GM19025 (cell line): ENCODE data around the gene UTRN.

Experiments
- ATAC-seq: cut with Tn5 transposase; IDR thresholded peaks from one replicate; pipeline ENCODE4 v1.9.1; 2021; ENCODE audit warnings: mild to moderate bottlenecking, low read depth, moderate library complexity; ENCODE audit not compliant: unreplicated experiment

The UTRN gene

DNA sequence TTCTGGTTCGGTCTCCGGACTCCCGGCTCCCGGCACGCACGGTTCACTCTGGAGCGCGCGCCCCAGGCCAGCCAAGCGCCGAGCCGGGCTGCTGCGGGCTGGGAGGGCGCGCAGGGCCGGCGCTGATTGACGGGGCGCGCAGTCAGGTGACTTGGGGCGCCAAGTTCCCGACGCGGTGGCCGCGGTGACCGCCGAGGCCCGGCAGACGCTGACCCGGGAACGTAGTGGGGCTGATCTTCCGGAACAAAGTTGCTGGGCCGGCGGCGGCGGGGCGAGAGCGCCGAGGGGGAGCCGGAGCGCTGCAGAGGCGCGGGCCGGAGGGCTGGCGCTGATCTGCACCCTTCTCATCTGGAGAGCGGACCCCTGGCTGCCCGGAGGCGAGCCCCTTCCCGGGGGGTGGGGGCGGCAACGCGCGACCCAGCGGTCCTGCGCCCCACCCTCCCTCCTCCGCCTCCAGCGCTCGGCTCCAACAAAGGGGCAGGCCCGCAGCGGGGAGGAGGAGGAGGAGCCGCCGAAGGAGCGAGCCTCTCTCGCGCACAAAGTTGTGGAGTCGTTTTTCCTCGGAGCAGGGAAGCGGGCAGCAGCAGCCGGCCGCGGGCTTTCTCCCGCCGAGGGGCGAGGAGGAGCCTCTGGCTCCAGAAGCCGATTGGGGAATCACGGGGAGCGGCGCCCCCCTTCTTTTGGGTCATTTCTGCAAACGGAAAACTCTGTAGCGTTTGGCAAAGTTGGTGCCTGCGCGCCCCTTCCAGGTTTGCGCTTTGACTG lies at the start of gene UTRN:
UTRN (plus strand) TSS at position 553 of the 765 bp plus-strand sequence. CDS start 6,494 bp downstream, outside the sequence.
- ATAC-seq, result peak; percentile 58

DNA sequence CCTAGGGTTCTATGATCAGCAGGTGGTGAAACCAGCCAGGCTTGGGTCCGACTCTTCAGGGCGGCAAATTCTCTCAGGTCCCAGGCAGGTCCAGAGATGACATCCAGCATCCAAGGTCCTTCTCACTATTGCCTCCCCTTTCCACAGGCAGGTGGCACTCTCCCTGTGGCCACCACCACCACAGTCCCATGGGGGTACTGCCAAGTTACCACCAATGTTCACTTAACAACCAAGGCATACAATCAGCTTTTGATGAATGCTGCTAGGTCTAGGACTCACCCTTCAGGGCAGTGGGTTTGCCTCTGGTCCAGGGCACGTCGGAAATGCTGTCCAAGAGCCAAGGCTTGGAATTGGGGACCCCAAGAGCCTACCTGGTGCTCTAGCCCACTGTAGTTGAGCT lies 40.4 kb upstream of the UTRN start:
- no peak for ATAC-seq

DNA sequence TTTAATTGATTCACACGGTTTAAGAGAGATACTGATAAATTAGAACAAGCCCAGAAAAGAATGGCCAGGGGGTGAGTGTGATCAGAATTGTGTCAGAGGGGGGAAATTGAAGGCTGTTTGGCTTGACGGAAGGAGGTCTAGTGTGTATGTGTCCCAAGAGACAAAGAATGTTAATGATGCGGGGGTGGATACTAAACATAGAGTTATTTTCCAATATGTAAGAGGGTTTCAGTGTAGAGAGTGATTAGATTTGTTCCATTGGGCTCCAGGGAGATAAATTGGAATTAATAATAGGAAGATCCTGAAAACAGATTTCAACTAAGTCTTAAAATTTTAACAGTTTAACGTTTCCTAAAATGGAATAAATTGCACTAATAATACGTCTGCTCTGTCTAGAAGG lies 38.1 kb upstream of the UTRN start:
- no peak for ATAC-seq

DNA sequence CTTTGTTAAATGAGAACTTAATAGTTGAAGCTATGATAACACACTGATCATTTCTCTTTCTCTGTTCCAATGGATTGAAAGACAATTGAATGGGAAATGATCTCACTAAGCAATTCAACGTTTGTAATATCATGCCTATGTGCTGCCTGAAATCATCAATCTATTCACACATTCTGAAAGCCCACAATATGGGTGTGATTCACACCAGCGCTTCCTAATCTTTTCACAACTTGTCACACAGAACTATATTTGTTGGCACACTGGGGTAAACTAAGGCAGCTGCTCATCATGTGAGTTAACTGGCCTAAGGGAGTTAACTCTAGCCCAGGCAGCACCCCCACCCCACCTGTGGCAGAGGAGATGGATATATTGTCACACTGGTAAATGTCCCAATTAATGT lies 37.1 kb upstream of the UTRN start:
- no peak for ATAC-seq

DNA sequence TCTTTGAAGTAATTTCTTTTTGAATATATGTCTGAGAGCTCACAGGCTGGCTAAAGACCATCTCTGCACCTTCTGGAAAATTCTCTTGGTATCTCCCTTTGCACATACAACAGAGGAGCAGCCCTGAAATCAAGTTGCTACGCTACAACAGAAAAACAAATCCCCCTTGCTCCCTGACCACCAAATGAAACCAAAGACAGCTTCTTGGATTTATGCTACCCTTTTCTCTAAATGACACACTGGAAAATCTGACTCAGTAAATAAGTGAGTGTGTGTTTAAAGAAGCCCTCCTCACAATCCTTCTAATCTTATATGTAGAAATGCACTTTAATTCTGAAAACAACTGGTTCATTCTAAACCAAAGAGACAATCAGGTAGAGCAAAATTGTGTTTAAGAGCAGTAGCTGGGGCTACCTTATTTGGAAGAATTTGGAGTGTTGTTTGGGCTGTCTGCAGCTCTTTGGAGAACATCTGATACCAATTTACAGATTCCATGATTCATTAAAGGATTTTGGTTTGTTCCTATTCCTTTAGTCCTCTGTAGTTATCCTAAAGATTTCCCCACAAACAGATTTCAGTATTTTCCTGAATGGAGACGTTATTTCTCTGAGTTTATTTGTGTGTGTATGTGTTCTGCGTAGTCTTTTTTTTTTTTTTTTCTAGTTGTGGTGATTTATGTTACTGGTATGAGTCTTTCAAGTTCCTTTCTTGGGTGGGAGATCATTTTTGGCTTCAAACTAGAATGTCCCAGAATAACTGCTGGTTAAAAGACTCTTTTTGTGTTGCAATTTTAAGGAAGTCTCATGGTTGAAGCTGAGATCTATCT lies 36.4 kb upstream of the UTRN start:
- ATAC-seq, result no peak

DNA sequence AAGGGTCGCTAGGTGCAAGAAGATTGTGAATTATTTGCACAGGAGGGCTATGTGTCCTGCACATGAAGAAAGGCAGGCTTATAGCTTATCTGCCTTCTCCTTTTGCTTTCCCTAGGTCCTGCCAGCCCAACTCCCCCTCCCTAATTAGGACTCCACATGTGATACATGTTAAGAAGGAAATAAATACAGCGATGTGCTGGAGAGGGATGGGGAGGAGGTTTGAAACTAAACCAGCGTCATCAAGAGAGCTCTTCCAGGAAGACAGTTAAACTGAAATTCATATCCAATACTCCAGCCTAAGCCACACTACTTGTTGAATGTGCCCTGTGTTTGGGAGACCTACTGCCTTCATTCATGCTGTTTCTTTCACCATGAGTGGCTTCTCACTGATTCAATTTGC lies 34.9 kb upstream of the UTRN start:
- ATAC-seq, result no peak

DNA sequence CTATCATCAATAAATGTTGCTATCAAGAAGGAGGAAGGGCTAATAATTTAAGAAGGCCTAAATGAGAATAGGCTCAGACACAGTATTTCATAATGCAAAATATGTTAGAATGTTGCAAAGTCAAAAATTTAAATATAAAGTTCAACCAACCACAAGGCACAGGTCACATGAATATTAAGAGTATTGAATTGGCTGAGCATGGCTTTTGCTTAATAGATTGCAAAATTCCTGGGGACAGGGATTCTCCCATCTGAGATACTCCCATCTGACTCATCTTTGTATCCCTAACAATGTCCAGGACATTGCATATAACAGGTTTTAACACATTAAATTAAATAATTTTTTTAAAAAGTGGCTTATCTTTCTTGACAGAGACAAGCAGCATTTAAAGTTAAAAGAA lies 32.9 kb upstream of the UTRN start:
- no peak for ATAC-seq

DNA sequence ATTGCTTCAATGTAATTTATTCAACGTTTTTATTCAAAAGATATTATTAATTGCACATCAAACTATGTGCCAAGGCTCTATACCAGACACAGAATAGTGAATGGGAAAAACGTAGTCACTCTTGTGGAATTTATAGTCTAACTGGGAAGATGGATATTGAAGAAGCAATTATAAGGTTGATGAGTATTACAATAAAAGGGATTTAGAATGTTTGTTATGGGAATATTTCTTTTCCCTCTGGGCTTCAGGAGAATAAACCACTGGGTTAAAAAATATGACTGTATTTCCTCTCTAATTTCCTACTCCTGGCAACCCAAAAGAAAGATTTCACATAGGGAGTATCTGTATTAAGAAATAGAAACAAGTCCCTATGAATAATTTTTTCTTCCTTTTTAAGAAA lies 25.1 kb upstream of the UTRN start:
- ATAC-seq, result no peak

DNA sequence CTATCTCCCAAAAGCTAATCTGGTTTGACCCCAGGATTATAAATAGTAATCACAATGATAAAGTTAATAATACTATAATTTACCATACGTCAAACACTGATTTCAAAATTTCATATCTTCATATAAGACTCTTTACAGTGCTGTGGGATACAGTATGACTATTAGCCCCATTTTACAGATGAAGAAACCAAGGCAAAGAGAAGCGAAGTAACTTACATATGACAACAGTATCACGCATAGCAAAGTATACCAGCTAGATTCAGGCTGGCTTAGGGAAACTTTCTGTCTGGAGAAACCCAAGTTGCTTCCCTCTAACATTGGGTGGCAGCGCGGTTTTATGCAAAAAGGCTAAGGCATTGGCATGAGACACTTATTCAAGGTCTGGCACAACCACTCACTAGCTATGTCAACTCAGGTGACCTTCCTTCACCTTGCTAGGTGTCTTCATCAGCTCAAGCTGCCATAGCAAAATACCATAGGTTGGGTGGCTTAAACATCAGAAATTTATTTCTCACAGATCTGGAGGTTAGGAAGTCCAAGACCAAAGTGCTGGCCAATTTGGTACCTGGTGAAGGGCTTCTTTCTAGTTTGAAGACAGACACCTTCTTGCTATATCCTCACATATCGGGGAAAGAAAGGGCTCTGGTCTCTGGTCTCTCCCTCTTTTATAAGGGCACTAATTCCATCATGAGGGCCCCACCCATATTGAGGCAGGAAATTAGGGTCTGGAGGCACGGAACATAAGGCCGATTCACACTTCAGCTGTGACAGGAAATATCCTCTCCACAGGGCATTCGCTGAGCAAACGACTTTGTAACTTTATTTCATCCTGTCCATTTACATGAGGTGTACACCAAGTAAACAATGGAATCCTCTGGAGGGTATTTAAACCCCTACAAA lies 22.4 kb upstream of the UTRN start:
- ATAC-seq, result no peak

DNA sequence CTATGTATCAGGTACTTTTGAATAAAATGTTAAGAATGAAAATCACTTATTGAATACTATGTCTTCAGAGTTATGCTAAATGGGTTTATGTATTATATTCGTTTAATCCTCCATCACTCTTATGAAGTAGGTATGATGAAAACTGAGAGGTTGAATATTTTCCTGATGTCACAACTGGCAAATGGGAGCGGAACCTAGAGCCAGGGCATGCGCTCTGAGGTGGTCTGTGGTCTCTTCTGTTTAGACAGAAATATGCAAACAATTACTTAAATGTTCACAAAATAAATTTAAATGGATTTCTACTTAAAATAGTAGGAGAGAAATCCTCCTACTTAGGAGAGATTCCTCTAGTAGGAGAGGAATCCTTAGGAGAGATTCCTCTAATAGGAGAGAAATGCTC lies 21.3 kb upstream of the UTRN start:
- ATAC-seq, result no peak

DNA sequence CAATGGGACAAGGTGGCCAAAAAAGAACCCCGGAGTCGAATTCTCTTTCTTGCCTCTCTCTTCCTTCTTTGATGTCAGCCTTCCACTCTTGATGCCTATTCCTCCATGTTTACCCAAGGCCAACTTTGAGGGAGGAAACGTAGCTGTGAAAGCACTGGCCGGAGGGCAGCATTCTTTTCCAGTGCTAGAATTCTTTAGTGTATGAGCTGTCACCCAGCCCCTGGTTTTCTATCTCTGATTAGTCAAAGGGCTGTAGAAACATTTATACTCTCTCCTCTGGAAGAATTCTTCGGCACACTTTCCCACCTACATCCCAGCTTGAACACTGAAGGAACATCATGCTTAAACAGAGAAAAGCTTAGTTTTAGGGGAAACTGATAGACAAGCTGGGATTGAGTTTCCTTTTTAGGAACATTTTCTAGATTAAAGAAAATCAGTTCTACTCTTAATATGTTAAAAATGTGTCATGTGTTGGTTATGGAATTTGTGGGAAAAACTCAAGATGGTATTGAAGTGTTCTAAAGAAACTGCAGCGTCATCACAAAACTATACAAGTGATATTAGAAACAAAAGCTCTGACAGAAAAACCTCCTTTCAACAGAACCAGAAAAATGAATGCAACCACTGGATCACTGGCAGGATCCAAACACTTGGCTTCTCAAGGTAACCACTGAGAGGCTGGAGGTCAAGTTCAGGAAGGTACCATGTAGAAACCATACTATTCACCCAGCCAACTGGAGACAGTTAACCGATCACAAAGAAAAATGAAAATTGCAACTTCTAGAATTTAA lies 20.7 kb upstream of the UTRN start:
- no peak for ATAC-seq

DNA sequence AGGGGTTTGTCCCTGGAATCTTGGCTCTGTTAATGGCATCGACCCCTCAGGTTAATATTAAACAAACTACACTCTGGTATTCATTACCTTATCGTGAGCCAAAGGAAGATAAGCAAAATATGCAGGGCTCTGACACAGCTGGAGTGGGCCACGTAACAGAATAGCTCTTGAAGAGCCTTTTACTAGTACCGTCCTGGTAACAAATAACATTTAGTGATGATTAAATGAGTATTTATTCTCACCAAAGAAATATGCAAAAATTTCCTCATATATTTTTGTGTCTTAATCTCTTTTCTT lies 20.1 kb upstream of the UTRN start:
- ATAC-seq, result no peak

DNA sequence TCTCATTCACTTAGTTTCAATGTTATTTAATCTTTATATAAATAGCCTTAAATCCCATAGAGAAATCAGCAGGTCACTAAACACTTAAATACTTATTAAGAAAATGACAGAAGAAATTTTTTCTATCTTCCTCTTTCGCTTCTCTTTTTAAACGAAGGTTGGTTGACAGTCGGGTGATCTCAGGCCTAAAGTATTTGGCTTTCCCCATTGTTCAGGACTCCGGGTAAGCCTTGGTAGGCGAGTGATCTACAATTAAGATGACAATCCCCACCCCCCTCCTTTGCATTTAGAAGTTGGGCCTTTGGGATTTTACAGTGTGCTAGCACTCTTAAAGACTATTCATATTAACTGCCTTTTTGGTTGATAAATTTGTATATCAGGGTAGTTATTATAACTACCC lies 19.7 kb upstream of the UTRN start:
- ATAC-seq, result no peak

DNA sequence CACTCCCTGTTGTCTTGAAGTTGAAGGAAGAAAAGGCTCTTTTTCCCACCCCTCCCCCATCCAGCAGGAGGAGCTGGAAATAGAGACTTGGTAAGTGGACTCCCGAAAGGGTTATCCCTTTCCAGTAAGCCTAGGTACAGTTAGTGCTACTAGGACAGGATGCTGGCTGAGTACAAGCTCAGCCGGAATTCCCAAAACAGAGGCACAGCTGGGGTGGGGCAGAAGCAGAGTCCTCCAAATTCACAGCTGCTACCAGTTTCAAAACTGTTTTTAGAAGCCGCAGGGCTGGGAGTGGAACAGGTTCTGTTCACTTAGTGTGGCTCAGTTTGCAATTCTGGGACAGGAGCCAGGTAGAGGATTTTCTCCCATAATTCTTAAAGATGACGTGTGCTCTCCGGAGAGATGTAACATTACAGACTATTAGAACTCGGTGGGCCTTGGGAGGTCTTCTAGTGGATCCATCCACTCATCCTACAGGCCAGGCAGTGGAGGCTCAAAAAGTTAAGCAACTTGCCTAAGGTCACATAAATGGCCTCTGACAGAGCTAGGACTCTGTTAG lies 19.0 kb upstream of the UTRN start:
- no peak for ATAC-seq

DNA sequence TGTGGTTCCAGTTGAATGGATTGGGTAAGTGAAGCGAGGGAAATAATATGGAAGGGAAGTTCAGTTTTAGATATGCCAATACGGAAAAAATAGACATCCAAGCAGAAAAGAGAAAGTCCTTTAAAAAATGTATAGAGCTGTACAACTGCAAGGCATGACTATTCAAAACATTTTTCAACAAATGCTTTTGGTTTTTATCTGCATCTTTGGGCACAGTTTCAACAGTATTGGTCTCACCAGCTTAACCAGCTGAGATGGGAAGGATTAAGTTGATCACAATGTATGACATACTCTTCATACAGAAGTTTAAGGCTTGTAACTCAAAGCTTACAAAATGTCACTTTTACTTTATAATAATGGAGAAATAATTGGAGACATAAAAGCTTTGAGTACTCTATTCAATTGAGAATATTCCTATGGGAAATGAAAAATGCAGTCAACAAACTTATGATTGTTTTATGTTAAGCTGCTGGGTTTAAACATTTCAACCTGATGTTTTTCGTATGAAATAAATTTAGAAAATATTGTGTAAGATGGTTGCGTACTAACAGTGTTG lies 16.3 kb upstream of the UTRN start:
- ATAC-seq, result no peak

DNA sequence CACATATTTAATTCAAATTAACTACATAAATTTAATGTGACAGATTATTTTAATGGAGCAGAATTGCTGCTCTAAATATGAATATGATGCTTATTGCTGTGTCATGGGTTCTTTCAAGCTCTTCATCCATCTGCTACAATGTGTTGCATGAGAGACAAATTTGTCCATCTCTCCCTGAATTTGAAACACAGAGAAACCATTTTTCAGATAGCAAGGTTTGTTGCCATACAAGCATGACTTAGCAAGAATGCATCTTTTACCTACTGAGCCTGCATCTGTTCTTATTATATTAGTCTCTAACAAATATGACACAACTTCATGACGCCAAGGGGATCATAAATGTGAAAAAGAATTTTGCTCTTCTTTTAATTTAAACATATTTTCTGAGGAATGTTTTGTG lies 8.0 kb upstream of the UTRN start:
- ATAC-seq, result no peak

DNA sequence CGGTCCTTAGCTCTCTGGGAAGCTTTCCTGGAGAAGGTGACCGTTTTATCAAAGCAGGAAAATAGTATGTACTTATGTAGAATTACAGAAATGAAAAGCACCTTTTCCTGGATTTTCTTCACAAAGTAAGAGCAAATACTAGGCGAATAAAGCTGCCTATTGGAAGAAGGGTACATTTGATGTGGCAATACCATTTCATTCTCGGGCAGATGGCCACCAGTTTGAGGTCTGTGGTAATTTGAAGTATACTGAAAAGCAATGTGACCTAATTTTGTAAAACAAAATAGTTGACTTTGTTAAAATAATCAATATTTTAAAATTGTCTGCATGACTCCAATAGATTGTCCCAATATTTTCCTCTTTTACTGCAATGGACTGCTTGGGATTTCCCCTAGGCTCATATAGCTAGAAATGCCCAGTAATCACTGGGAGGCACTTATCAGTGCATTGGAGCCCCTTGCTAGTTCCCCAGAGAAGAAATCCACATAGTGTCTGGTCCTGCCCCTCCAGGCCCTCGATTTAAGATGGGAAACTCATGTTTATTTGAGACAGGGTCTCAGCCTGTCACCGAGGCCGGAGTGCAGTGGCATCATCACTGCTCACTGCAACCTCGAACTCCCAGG lies 7.4 kb upstream of the UTRN start:
- ATAC-seq, result no peak

DNA sequence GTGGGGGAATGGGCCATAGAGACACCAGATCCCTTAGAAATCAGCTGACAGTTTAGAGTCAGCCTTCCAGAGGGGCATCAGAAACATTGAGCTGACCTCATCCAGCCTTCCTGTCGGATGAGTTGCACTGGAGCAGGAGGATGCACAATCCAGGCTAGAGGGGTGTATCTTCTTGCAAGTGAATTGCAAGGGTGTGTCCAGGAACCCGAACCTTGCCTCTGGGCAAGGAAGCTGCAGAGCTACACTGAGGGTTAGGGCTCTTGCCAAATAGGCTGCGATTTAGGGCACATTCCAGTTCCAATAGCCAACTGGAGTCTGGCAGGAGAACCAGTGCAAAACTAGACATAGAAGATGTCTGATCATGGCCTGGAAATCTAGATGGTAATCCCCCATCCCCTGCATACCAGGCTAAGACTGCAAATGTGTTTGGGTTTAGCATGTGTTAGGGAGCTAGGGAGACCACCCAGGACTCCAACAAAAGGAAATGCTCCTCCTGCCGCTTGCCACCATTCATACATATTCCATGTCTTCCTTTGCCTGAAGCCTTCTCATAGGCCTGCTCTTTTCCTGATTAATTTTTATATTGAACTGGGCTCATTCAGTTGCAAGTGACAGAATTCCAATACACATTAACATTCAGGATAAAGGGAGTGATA lies 6.3 kb upstream of the UTRN start:
- no peak for ATAC-seq
